GM21737 (cell line): ENCODE data around the gene AFF1.

ENCODE experiments used
- ATAC-seq: cut with Tn5 transposase; IDR thresholded peaks from one replicate; pipeline ENCODE4 v1.9.1; 2021; ENCODE audit warnings: mild to moderate bottlenecking, moderate library complexity; ENCODE audit not compliant: unreplicated experiment

Gene AFF1

DNA sequence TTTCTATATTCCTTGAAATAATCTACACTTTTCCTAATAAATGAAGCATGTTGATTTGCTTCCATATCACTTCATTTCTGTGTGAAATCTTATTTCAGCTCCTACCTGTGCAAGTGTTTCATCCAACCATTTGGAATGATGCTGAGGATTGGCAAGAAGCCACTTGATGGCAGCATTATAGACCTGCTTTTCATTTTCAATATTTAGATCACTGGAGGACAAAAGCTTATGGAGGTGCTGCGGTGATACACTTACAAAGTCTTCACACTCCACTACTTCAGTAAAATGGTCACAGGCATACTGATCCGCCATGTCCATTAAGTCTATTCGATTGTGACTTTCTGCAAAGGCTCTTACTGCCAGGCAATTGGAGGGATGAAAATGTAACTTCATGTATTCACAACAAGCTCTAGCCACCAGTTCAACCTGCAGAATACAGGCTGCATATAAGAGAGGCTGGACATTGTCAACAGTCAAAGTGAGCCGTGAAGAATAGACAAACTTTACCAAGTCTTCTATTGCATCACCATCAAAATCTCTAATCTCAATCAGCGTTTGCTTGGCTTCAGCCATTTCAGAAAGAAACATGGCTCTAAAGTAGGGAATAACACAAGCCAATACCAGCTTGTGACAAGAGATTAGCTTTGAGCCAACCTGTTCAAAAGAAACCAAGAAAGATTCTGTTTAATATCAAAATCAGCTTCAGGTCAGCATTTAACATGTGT, 250.5 kb downstream of the AFF1 start:
- ATAC-seq, result no peak

DNA sequence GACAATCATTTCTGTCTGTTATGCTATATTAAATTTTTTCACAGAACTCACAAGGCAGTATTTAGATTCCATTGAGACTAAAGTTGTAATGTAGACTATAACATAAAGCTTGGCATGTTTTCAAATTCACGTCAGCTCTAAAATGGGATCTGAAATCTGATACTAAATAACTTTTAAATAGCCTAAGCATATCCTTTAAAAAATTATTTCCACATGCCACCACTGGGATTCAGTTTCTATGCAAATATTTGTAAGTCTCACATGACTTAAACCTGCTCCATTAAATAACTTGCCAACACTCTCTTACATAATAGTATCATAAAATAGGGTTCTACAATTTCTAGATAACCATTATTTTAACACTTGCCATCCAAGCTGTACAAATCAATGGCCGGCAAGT, 253.2 kb downstream of the AFF1 start:
- ATAC-seq, result no peak

DNA sequence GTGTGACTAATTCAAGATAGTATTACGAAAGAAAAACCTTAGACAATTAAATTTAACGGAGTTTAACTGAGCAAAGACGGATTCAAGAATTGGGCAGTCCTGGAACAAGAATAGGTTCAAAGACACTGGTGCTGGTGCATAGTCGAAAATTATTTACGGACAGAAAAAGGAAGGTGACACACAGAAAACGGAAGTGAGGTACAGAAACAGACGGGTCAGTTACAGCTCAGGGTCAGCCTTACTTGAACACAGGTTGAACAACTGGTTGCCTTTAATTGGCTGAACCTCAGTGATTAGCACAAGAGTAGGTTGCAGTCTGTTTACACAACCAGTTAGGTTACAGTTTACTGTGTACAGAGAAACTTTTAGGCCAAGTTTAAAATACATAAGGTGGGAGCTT, 254.1 kb downstream of the AFF1 start:
- no peak for ATAC-seq
